Measurements from ENCODE around the gene TEX2. TPM values are rescaled to one million over a fixed set of nuclear protein-coding genes. Genes with fewer than 3 reads are reported as not detected.

TEX2 gene
- total and polyA plus RNA-seq, 2 donors (not counting 1 experiment from before 2014, with no cell fraction given) = 4.0 to 7.6 TPM

- intact Hi-C loops (cut with micrococcal nuclease) = no loop called here
- Mint-ChIP-seq H3K9me3 (ENCODE audit: insufficient read depth) (no peaks in the 10 kb centered on the region), H3K27me3 (no peaks in the 10 kb centered on the region), H3K27ac (no peak overlapping the region), H3K4me1 (no peaks in the 10 kb centered on the region), H3K4me3 (no peak overlapping the region)
- ATAC-seq (ENCODE audit: low read depth) (no peak), DNase-seq (no peak)
- H4K20me1 ChIP-seq (ENCODE audit: control insufficient read depth, insufficient read depth, low read length, poor library complexity, severe bottlenecking) = no peaks in the 10 kb centered on the region
- H3K4me2 ChIP-seq (replicated peaks; ENCODE audit: low read depth, low read length, poor library complexity, severe bottlenecking) = no peak overlapping the region
- CTCF ChIA-PET = interaction anchor here (1.1 kb wide), 1 partner anchor 45 kb away, joined by 3 read pairs; no protein-coding TSS in a partner anchor
- H3K36me3 ChIP-seq (replicated peaks in 1 of 2; ENCODE audit: control extremely low read depth in 1 of 2, control insufficient read depth in 1 of 2, extremely low read depth in 1 of 2, insufficient read depth in 2 of 2, low read length in 1 of 2) = peaks cover 0 to 1% of the 10 kb centered on the region in 2 experiments
- H3K27ac ChIP-seq (ENCODE audit: low read length in 2 of 2) = no peak overlapping the region
- WGBS (ENCODE audit: insufficient coverage) = 97% methylated on average over 6 of the region's 7 CpGs
- H3K79me2 ChIP-seq (ENCODE audit: control insufficient read depth, insufficient read depth, low read length) = no peaks in the 10 kb centered on the region
- no peaks in the 10 kb centered on the region for H3K4me1 ChIP-seq (ENCODE audit: control insufficient read depth in 2 of 2, insufficient read depth in 2 of 2, low read length in 2 of 2)
- no peak for TF ChIP-seq EZH2 (IDR thresholded peaks at IDR 0.05; ENCODE audit: borderline replicate concordance, insufficient read depth, low read depth, low read length, poor library complexity, severe bottlenecking)
- TF ChIP-seq CTCF (IDR thresholded peaks at IDR 0.05) = no peak
- H3K9ac ChIP-seq (ENCODE audit: low read length) = no peak overlapping the region
- no peak overlapping the region for H3K4me3 ChIP-seq (ENCODE audit: control extremely low read depth in 1 of 5, extremely low read depth in 1 of 5, insufficient read depth in 1 of 5, low read depth in 2 of 5, low read length in 4 of 5)
- no peak overlapping the region for H2AFZ ChIP-seq (ENCODE audit: insufficient read depth, low read depth, low read length, poor library complexity, severe bottlenecking)
- POLR2A ChIA-PET = interaction anchor here (1.2 kb wide), 1 partner anchor 10 kb away, joined by 4 read pairs; no protein-coding TSS in a partner anchor
- no peaks in the 10 kb centered on the region for H3K9me3 ChIP-seq (ENCODE audit: control extremely low read depth in 1 of 3, control insufficient read depth in 2 of 3, insufficient read depth in 1 of 3, low read length in 2 of 3)
- H3K27me3 ChIP-seq (replicated peaks in 1 of 4; ENCODE audit: control extremely low read depth in 1 of 4, control insufficient read depth in 3 of 4, insufficient read depth in 4 of 4, low read length in 3 of 4) = no peaks in the 10 kb centered on the region
These were observed 107.9 kb downstream of the TEX2 start for GRCh38 chr17:64155129-64155528.

GRCh38 chr17:64154717-64155116 lies 108.3 kb downstream of the TEX2 start:
- H3K27me3 ChIP-seq (replicated peaks in 1 of 4; ENCODE audit: control extremely low read depth in 1 of 4, control insufficient read depth in 3 of 4, insufficient read depth in 4 of 4, low read length in 3 of 4) = no peaks in the 10 kb centered on the region
- peaks cover 0 to 1% of the 10 kb centered on the region in 2 experiments for H3K36me3 ChIP-seq (replicated peaks in 1 of 2; ENCODE audit: control extremely low read depth in 1 of 2, control insufficient read depth in 1 of 2, extremely low read depth in 1 of 2, insufficient read depth in 2 of 2, low read length in 1 of 2)
- DNase-seq (no peak), ATAC-seq (ENCODE audit: low read depth) (no peak)
- ChIA-PET CTCF (interaction anchor here (1.1 to 1.2 kb wide), 2 partner anchors 21 to 46 kb away, joined by 3 read pairs; no protein-coding TSS in a partner anchor), POLR2A (interaction anchor here (1.2 kb wide), 1 partner anchor 9 kb away, joined by 4 read pairs; no protein-coding TSS in a partner anchor)
- no peak overlapping the region for H3K27ac Mint-ChIP-seq
- no peaks in the 10 kb centered on the region for H3K9me3 ChIP-seq (ENCODE audit: control extremely low read depth in 1 of 3, control insufficient read depth in 2 of 3, insufficient read depth in 1 of 3, low read length in 2 of 3)
- H3K4me2 ChIP-seq (replicated peaks; ENCODE audit: low read depth, low read length, poor library complexity, severe bottlenecking) = no peak overlapping the region
- no peak for TF ChIP-seq CTCF (IDR thresholded peaks at IDR 0.05)
- TF ChIP-seq EZH2 (IDR thresholded peaks at IDR 0.05; ENCODE audit: borderline replicate concordance, insufficient read depth, low read depth, low read length, poor library complexity, severe bottlenecking) = no peak
- whole genome bisulfite sequencing (ENCODE audit: insufficient coverage) = 97% methylated on average over 9 of the region's 9 CpGs
- H3K9me3 Mint-ChIP-seq (ENCODE audit: insufficient read depth) = no peaks in the 10 kb centered on the region
- no peak overlapping the region for H3K9ac ChIP-seq (ENCODE audit: low read length)
- H3K4me3 Mint-ChIP-seq = no peak overlapping the region
- H3K27me3 Mint-ChIP-seq = no peaks in the 10 kb centered on the region
- no peaks in the 10 kb centered on the region for H3K4me1 ChIP-seq (ENCODE audit: control insufficient read depth in 2 of 2, insufficient read depth in 2 of 2, low read length in 2 of 2)
- no peak overlapping the region for H3K4me3 ChIP-seq (ENCODE audit: control extremely low read depth in 1 of 5, extremely low read depth in 1 of 5, insufficient read depth in 1 of 5, low read depth in 2 of 5, low read length in 4 of 5)
- H3K79me2 ChIP-seq (ENCODE audit: control insufficient read depth, insufficient read depth, low read length) = no peaks in the 10 kb centered on the region
- no peaks in the 10 kb centered on the region for H4K20me1 ChIP-seq (ENCODE audit: control insufficient read depth, insufficient read depth, low read length, poor library complexity, severe bottlenecking)
- intact Hi-C loops (cut with micrococcal nuclease) = no loop called here
- no peaks in the 10 kb centered on the region for H3K4me1 Mint-ChIP-seq
- H2AFZ ChIP-seq (ENCODE audit: insufficient read depth, low read depth, low read length, poor library complexity, severe bottlenecking) = no peak overlapping the region
- H3K27ac ChIP-seq (ENCODE audit: low read length in 2 of 2) = no peak overlapping the region
